Measurements from ENCODE around the gene SLC35F3. TPM values are rescaled to one million over a fixed set of nuclear protein-coding genes. Genes with fewer than 3 reads are reported as not detected.

The SLC35F3 gene
- polyA plus RNA-seq, 3 donors from 2014 or later: not detected

GRCh38 chr1:234091065-234091401 lies 186.6 kb downstream of the SLC35F3 start:
- Mint-ChIP-seq H3K27ac (no peak overlapping the region), H3K27me3 (ENCODE audit: low read depth in 3 of 3) (peaks cover 0 to 15% (median 5%) of the 10 kb centered on the region in 3 donors), H3K36me3 (no peaks in the 10 kb centered on the region), H3K4me1 (no peaks in the 10 kb centered on the region), H3K4me3 (no peak overlapping the region), H3K9me3 (no peaks in the 10 kb centered on the region)
- no peak for DNase-seq

- Mint-ChIP-seq H3K4me1 (no peaks in the 10 kb centered on the region), H3K36me3 (no peaks in the 10 kb centered on the region), H3K27me3 (ENCODE audit: low read depth in 3 of 3) (peaks cover 0 to 15% (median 5%) of the 10 kb centered on the region in 3 donors), H3K9me3 (no peaks in the 10 kb centered on the region), H3K27ac (no peak overlapping the region), H3K4me3 (no peak overlapping the region)
- DNase-seq: no peak
Observed at GRCh38 chr1:234091876-234092275, 187.4 kb downstream of the SLC35F3 start.

GRCh38 chr1:234093107-234093506 lies 188.6 kb downstream of the SLC35F3 start:
- Mint-ChIP-seq H3K27ac (no peak overlapping the region), H3K4me1 (no peaks in the 10 kb centered on the region), H3K9me3 (no peaks in the 10 kb centered on the region), H3K27me3 (ENCODE audit: low read depth in 3 of 3) (peaks cover 0 to 15% (median 5%) of the 10 kb centered on the region in 3 donors), H3K36me3 (no peaks in the 10 kb centered on the region), H3K4me3 (no peak overlapping the region)
- no peak for DNase-seq

GRCh38 chr1:234093741-234094140 lies 189.3 kb downstream of the SLC35F3 start:
- DNase-seq: no peak
- no peaks in the 10 kb centered on the region for H3K4me1 Mint-ChIP-seq
- peaks cover 0 to 15% (median 5%) of the 10 kb centered on the region in 3 donors for H3K27me3 Mint-ChIP-seq (ENCODE audit: low read depth in 3 of 3)
- no peaks in the 10 kb centered on the region for H3K36me3 Mint-ChIP-seq
- no peak overlapping the region for H3K27ac Mint-ChIP-seq
- no peak overlapping the region for H3K4me3 Mint-ChIP-seq
- H3K9me3 Mint-ChIP-seq: no peaks in the 10 kb centered on the region

- Mint-ChIP-seq H3K36me3 (no peaks in the 10 kb centered on the region), H3K4me3 (no peak overlapping the region), H3K9me3 (no peaks in the 10 kb centered on the region), H3K27ac (no peak overlapping the region), H3K4me1 (no peaks in the 10 kb centered on the region), H3K27me3 (ENCODE audit: low read depth in 3 of 3) (peaks cover 0 to 15% (median 5%) of the 10 kb centered on the region in 3 donors)
- no peak for DNase-seq
Observed at GRCh38 chr1:234094172-234094571, 189.7 kb downstream of the SLC35F3 start.

GRCh38 chr1:234096161-234096770 lies 191.8 kb downstream of the SLC35F3 start:
- Mint-ChIP-seq H3K9me3 (no peaks in the 10 kb centered on the region), H3K36me3 (no peaks in the 10 kb centered on the region), H3K4me1 (no peaks in the 10 kb centered on the region), H3K4me3 (no peak overlapping the region), H3K27ac (no peak overlapping the region), H3K27me3 (ENCODE audit: low read depth in 3 of 3) (peaks cover 0 to 15% (median 4%) of the 10 kb centered on the region in 3 donors)
- no peak for DNase-seq

GRCh38 chr1:234102583-234102982 lies 198.1 kb downstream of the SLC35F3 start:
- Mint-ChIP-seq H3K4me1 (no peaks in the 10 kb centered on the region), H3K27me3 (ENCODE audit: low read depth in 3 of 3) (peaks cover 4 to 10% (median 5%) of the 10 kb centered on the region in 3 donors), H3K4me3 (no peak overlapping the region), H3K36me3 (no peaks in the 10 kb centered on the region), H3K27ac (no peak overlapping the region), H3K9me3 (no peaks in the 10 kb centered on the region)
- DNase-seq: no peak

- no peak for DNase-seq
- no peaks in the 10 kb centered on the region for H3K9me3 Mint-ChIP-seq
- H3K4me1 Mint-ChIP-seq: no peaks in the 10 kb centered on the region
- peaks cover 4 to 10% (median 5%) of the 10 kb centered on the region in 3 donors for H3K27me3 Mint-ChIP-seq (ENCODE audit: low read depth in 3 of 3)
- H3K4me3 Mint-ChIP-seq: no peak overlapping the region
- no peaks in the 10 kb centered on the region for H3K36me3 Mint-ChIP-seq
- H3K27ac Mint-ChIP-seq: no peak overlapping the region
Observed at GRCh38 chr1:234103198-234103597, 198.7 kb downstream of the SLC35F3 start.

GRCh38 chr1:234106032-234106431 lies 201.6 kb downstream of the SLC35F3 start:
- H3K27ac Mint-ChIP-seq: no peak overlapping the region

GRCh38 chr1:234107416-234108021 lies 203.0 kb downstream of the SLC35F3 start:
- peaks cover 3 to 14% (median 4%) of the 10 kb centered on the region in 3 donors for H3K27me3 Mint-ChIP-seq (ENCODE audit: low read depth in 3 of 3)
- H3K27ac Mint-ChIP-seq: no peak overlapping the region
- H3K4me3 Mint-ChIP-seq: no peak overlapping the region
- no peak for DNase-seq
- no peaks in the 10 kb centered on the region for H3K9me3 Mint-ChIP-seq
- H3K36me3 Mint-ChIP-seq: no peaks in the 10 kb centered on the region
- H3K4me1 Mint-ChIP-seq: no peaks in the 10 kb centered on the region

More at GRCh38 chr1:234106032-234106431, 201.6 kb downstream of the SLC35F3 start:
- H3K4me3 Mint-ChIP-seq: no peak overlapping the region
- H3K9me3 Mint-ChIP-seq: no peaks in the 10 kb centered on the region
- no peaks in the 10 kb centered on the region for H3K36me3 Mint-ChIP-seq
- H3K27me3 Mint-ChIP-seq (ENCODE audit: low read depth in 3 of 3): peaks cover 1 to 12% (median 5%) of the 10 kb centered on the region in 3 donors
- no peaks in the 10 kb centered on the region for H3K4me1 Mint-ChIP-seq
- DNase-seq: no peak

GRCh38 chr1:234108921-234109320 lies 204.4 kb downstream of the SLC35F3 start:
- Mint-ChIP-seq H3K4me3 (no peak overlapping the region), H3K27me3 (ENCODE audit: low read depth in 3 of 3) (peaks cover 0 to 14% (median 4%) of the 10 kb centered on the region in 3 donors), H3K9me3 (no peaks in the 10 kb centered on the region)

GRCh38 chr1:234109840-234110239 lies 205.4 kb downstream of the SLC35F3 start:
- H3K27me3 Mint-ChIP-seq (ENCODE audit: low read depth in 3 of 3): peaks cover 0 to 18% (median 4%) of the 10 kb centered on the region in 3 donors
- no peak for DNase-seq
- no peaks in the 10 kb centered on the region for H3K9me3 Mint-ChIP-seq
- H3K4me3 Mint-ChIP-seq: no peak overlapping the region
- peaks cover 0 to 6% of the 10 kb centered on the region in 2 donors for H3K4me1 Mint-ChIP-seq
- no peaks in the 10 kb centered on the region for H3K36me3 Mint-ChIP-seq
- H3K27ac Mint-ChIP-seq: no peak overlapping the region

More at GRCh38 chr1:234108921-234109320, 204.4 kb downstream of the SLC35F3 start:
- DNase-seq: no peak
- no peaks in the 10 kb centered on the region for H3K4me1 Mint-ChIP-seq
- H3K36me3 Mint-ChIP-seq: no peaks in the 10 kb centered on the region
- H3K27ac Mint-ChIP-seq: no peak overlapping the region

- Mint-ChIP-seq H3K9me3 (no peaks in the 10 kb centered on the region), H3K27ac (no peak overlapping the region), H3K4me3 (no peak overlapping the region), H3K27me3 (ENCODE audit: low read depth in 3 of 3) (peaks cover 7 to 16% (median 11%) of the 10 kb centered on the region in 3 donors), H3K4me1 (peaks cover 0 to 8% of the 10 kb centered on the region in 2 donors), H3K36me3 (no peaks in the 10 kb centered on the region)
- DNase-seq: no peak
Observed at GRCh38 chr1:234111458-234112142, 207.1 kb downstream of the SLC35F3 start.

- no peak overlapping the region for H3K27ac Mint-ChIP-seq
- peaks cover 0 to 8% of the 10 kb centered on the region in 2 donors for H3K4me1 Mint-ChIP-seq
- H3K4me3 Mint-ChIP-seq: peak overlapping the region in 3 of 5 donors; percentile 18 to 54 (median 39)
- peak in 2 of 3 donors; percentile 12 to 25 for DNase-seq
- H3K27me3 Mint-ChIP-seq (ENCODE audit: low read depth in 3 of 3): peaks cover 6 to 11% (median 11%) of the 10 kb centered on the region in 3 donors
- H3K36me3 Mint-ChIP-seq: no peaks in the 10 kb centered on the region
- H3K9me3 Mint-ChIP-seq: no peaks in the 10 kb centered on the region
Observed at GRCh38 chr1:234114648-234115307, 210.3 kb downstream of the SLC35F3 start.

Data from immature natural killer cell (primary cell).